Mesenteric fat pad (tissue), 1 donor: ENCODE results near the gene TFB1M. TPM values are rescaled to one million over a fixed set of nuclear protein-coding genes. Genes with fewer than 3 reads are reported as not detected.

ENCODE experiments used
- DNase-seq: peaks from one replicate; pipeline ENCODE4 v3.0.0-alpha.2; 2020; ENCODE audit warnings: low spot score
- total RNA-seq: library from RNA; stranded (reverse); fragmentation: NEBNext Ultra II Directional; extraction: Animal tissue kit (Norgen Biotek cat#: 25700); gene quantifications from one replicate; pipeline ENCODE4 v1.2.1, GENCODE V29; 2021
- donor health status: DM: yes; HTN: yes; CAD: no.

The TFB1M gene
- total RNA-seq, 1 donor from 2014 or later = 12.5 TPM

DNA sequence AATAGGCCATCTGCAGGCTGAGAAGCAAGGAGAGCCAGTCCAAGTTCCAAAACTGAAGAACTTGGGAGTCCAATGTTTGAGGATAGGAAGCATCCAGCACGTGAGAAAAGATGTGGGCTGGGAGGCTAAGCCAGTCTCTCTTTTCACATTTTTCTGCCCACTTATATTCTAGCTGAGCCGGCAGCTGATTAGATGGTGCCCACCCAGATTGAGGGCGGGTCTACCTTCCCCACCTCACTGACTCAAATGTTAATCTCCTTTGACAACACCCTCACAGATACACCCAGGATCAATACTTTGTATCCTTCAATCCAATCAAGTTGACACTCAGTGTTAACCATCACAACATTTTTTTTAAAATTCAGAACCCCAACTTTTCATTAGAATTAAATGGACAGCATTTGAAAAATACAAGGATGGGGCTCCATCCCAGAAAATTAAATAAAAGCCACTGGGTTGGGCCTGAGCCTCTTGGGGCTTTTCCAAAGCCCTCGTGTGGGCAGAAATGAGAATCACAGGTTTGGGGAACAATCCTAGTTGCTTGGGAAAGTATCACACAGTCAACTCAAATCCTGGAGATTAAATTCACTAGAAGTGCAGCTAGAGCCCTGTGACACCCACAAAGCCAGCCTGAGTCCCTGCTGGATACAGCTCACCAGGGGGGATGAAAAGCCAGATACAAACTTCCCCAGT is 48.3 kb downstream of the TFB1M start:
- no peak for DNase-seq

DNA sequence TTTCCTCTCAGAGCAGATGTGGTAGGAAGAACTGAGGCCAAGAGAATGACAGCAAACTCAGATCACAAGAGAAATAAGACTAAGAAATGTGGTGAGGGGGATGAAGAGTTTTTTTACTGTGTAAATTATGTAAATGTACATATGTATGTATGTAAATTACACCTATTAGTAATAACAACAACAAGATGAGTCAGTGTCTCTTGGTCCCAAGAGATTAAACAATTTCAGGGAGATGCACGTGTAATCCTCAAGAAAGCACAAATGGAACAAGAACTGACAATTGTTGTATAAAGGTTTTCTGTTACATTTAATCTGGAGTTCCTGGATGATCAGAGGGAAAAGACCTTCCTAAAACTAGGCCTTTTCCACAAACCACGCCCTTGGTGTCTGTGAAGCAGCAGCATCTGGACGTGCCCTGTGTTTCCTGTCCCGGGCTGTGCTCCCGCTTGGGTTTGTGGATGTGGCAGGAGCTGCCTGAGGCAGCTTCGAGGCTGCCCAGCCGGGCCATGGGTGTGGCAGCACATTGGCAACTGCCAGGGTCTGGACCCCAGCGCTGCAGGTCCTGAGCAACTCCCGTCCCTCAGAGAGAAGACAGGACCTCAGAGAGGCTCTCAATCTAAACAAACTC is 49.5 kb downstream of the TFB1M start:
- no peak for DNase-seq

DNA sequence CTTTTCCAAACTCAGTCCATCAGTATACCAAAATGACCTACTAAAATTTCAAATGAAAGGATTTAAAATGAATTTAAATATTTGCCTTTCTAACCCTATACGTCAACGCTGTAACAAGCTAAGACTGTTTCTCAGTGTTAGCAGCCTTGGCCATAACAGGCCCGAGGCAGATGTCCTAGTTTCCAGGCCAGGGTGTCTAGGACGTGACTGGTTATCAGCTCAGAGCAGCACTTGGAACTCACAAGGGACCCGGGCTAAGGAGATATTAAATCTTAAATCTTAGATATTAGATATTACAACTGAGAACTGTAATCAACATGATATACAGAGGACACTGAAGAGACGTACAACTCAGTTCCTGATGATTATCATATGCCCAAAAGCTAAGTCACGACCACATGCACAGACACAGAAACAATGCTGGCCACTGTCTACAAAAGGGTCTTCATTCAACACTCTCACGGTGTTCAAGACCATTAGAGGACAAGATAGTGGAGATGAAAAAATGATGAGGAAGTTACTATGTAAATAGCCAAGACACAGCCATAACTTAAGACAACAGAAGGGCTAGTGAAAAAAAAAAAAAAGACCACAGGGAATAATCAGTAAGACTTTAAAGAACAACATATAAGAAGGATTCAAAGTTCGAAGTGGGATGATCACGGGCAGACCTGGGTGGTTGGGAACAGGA is 50.8 kb downstream of the TFB1M start, which contains the start of gene CLDN20:
Gene CLDN20, plus strand, starts transcription at position 641 of the 691 bp plus-strand sequence. CDS start 11,707 bp downstream, outside the sequence.
- no peak for DNase-seq

DNA sequence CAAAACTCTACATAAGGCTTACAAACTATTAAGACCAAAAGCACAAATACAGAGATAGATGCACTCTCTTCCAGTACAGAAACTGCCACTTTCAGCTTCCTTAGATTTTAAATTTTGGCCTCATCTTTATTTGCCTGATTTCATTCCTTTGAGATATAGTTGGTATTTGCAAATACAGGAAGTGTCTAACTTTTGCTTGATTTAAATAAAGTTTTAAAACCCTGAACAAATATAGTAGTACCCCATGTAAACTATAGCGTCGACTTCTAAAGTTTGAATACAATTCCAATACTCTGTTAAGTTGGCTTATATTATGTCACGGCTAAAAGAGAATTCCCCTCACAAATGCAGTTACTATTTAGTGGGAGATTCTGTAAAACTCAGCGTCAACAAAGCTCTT is 51.6 kb downstream of the TFB1M start:
- DNase-seq = no peak

DNA sequence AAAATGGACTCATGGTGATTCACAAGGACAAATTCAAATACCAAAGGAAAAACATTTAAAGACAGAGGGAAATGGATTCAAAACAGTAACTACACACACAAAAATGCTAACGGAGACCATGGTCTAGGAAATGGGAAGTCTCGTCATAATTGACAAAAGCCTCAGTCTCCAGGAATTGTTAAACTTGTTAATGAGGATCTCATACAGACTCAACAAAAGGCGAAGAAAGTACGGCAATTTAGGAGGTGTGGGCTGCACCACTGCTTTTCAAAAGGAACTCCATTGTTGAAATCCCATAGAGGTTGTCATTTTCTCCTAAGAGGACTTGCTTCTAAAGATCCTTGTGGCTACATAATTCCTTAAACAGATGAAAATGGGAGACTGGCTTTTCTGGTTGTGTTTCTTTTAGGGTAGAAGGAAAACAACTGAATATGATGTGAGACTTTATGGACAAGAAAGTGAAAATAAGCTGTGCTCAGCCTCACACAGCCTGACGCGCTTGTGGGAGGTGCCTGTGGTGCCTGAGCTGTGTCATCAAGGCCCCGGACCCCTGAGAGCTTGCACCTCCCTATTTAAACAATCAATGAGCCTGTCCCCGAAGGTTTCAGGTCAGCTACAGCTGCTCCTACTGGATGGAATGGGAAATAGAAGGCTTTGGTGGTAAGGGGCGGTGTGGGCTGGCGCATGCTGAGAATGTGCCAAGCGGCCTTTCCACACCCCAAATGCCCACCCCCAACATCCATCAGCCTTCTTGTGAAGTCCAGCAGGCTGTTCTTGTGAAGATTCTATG is 53.0 kb downstream of the TFB1M start:
- DNase-seq = no peak

DNA sequence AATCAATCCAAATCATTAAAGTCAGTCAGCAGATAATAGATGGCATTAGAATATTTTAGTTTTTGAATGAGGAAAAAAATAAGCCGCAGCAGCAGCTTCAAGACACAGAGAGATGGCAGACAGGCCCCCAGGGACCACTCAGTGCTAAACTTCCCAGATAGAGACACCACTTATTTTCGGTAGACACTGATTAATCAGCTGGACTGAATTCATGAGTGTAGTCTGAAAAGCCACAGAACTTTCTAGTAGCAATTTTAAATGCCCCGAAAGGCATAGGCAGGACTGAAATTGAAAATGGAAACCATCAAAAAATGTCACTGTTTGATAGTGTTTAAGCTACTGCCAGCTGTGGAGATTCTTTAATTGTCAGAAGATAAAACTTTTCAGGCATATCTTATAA is 53.6 kb downstream of the TFB1M start:
- no peak for DNase-seq

DNA sequence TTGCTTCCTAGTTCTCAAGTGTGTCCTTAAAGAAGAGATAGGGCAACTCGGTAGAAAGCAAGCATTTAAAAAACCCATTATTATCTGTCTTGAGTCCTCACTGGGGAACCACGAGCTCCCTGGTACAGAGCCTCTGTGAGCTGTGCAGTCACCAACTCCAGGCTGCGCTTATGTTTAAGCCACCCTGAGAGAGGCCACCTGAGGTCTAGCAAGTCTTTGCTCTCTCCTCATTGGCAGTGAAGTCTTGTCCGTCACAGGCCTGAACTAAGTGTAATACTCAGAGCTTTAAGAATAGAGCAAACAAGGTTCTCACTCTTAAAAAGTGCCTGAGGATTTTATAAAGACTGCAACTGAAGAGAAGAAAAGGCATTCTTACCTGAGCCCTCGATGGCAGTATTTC is 54.4 kb downstream of the TFB1M start:
- DNase-seq = no peak

DNA sequence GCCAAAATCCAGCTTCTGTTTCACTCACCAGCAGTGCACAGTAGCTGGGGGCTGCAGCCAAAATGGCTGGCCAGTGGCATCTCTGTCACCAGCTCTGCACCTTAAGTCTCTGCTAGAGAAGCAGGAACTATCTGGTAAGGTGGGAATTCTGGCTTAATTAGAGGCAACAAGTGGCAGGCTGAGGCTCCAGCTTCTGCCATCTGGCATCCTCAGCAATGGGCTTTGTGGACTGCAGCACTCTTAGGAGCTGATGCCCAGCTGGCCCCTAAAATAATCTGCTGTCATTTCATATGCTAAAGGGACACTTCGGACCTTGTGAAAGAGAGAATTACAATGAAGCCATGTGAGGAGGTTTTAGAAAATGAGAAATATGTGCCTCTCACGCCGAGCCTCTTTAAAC is 55.1 kb downstream of the TFB1M start:
- DNase-seq = no peak

DNA sequence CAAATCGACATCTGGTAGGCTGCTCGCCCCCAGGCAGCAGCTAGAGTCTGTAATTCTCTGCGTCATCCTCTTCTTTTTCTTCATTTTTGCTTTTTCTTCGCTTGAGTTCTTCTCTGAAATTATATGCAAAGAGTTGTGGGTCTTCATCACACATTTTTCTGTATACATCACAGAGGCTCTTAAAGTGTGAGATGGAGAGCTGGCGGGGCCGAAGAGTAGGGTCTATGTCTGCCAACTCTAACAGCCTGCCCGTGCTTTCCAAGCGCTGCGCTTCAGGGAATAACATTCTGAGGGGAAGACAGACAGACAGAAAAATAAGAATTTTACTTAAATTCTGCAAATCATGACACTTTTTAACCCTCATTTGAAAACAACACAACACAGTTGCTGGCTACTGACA is 56.5 kb downstream of the TFB1M start:
- no peak for DNase-seq

DNA sequence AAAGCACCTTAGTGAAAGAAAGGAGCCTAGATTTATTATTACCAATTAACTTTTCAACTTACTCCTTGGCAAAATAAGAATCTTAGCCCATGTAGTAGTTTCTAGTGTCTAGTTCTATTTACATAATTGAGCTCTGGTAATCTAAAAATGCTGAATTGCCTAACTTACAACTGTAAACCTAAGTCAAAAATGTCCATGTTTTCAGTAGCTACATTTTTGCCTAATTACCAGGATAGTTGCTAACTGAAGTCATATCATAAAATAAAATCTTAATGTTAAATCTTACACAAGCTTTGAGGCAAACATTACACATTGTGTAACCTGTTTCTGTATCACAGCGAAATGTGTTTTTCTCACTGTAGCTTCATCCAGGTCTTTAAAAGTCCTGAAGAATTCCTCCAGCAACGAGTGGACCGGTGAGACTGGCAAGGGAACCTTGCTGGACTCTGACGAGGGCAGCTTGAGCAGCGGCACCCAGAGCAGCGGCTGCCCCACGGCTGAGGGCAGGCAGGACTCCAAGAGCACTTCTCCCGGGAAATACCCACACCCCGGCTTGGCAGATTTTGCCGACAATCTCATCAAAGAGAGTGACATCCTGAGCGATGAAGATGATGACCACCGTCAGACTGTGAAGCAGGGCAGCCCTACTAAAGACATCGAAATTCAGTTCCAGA is 58.0 kb downstream of the TFB1M start:
- DNase-seq = no peak

DNA sequence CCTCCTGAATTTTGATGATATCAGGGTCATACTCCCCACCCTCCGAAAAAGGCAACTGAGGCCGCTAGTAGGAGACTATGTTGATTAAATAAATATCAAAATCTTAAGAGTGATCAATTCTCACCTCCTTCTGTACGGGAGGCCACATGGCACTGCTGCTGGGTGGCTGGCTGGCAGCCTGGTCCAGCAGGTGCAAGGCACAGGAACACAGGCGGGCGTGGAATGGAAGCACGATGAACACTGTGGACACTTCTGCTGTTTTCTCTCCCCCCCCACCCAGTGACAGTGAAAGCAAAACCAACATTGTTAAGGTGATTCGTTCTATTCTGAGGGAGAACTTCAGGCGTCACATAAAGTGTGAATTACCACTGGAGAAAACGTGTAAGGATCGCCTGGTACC is 60.1 kb downstream of the TFB1M start:
- DNase-seq = no peak

DNA sequence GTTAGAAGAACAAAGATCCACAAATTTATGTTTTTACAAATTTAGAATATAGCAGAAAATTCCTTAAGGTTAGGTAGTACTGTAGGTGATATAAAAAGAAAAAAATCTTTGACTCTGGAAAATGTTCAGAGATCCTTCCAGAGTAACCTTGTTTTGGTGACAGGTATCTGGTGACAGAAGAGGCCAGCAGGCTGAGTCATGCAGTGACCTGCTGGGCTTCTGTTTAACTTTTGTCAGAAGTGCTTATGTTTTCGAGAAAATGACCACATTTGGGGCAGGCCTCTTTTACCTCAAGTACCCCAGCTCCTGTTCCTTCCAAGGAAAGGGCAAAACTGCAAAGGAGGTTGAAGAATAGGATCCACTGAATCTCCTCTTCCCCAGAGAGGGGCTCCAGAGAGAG is 60.9 kb downstream of the TFB1M start:
- no peak for DNase-seq

DNA sequence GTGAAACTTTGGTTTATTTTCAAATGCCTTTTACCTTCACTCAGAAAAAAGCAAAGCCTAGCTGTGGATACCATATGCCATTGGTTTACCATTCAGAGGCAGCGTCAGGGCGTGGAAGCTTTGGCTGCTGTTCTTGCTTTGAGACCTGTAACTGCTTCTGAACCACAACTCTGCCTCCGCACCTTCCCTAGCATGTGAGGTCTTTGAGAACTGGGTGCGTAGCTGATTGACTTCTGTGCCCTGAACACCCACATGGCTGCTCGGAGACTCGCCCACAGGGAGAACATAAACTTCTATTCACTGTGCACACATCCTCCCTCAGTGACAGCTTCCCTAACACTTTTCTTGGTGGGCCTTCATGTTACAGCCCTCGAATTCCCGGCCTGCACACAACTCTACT is 61.7 kb downstream of the TFB1M start:
- no peak for DNase-seq

DNA sequence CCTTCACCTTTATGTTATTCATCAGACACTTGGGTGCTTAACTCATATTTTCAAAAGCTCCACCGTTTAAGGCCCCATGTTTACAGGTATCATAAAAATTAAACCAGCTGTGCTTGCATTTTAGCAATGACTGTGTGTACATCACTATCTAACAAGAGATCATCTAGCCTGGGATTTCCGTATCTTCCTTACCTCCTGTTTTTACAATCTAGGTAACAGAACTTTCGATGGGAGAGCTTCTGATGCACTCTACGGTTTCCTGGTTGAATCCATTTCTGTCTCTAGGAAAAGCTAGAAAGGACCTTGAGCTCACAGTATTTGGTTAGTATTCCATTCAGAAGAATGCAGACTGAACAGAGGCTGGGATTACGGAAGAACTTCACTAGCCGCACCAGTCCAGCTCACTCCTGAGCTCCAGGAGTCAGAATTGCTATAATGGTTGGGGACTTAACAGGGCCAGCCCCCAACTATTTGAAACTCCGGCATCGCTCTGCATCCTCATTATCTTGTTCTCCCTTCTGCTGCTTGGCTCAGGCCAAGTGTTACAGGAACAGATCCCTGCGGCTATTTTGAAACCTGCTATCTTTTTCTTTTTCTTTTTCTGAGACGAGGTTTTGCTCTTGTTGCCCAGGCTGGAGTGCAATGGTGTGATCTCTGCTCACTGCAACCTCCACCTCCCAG is 63.4 kb downstream of the TFB1M start:
- DNase-seq = no peak

DNA sequence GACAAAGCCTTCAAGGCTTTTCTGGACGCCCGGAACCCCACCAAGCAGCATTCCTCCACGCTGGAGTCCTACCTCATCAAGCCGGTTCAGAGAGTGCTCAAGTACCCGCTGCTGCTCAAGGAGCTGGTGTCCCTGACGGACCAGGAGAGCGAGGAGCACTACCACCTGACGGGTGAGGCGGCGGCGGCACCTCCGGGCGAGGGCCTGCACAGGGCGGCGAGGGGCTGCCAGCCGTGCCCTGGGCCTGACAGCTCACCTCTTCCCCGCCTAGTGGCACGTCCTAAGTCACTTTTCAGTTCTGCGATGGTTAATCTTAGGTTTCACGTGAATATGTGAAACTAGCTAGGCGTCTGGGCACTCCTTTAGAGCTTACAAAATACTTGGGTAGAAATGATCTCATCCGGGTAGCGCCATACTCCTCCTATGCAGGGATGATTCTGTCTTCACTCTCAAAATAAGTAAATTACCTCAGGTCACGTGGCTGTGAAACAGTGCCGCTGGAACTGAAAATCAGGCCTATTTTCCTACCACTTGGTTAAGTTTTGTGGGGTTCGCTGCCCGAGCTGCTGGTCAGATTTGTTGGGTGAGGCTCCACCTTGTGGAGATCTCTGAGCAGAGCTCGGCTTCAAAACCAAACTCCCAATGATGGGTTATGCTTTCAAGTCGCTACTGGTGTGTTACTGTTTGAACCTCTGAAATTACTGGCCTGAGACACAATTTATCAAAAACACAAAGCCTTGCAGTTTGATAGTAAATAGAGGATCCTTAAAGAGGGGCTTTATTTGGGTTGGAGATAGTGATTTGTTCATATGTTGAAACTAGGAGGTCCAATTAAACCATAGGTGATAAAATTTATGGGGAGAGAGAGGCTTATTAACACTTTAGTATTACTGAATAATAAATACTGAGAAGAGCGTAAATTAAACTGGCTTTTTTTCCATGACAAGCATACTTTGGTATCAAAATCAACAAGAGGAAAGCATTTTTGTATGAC is 66.0 kb downstream of the TFB1M start:
- no peak for DNase-seq

DNA sequence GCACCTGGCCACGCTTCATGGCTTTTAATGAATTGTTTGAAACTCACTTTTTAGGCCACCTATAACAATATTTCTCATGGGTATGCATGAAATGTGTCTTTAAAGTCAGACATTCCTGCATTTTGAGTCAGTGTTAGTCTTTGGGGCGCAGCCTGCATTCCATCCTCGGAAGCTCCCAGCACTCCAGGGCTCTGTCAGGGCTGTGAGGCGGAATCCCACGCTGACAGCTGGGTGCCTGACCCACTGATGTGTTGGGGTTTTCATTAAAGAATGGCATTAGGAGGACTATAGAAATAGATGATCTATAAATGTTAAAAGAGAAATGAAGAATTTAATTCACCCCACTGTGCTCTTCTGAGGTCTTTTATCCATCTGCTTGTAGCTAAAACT is 66.7 kb downstream of the TFB1M start:
- DNase-seq = no peak

DNA sequence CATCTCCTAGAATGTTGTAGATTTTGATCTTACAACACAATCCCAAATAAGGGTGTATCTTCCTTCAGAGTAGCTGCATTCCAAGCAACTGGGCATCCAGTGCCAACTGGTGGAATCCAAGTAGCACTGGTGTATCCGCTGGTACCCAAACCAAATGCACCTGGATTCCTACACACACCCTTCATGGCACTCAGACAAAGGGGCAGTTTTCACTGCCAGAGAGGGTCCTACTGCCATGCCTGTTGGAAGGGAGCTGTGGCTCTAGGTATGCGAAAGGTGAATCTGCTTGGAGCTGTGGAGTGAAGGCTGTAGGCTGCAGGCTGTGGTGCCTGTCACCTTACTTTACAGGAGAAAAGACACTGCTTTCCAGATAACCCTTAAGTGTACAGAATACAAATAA is 67.5 kb downstream of the TFB1M start:
- DNase-seq = no peak

DNA sequence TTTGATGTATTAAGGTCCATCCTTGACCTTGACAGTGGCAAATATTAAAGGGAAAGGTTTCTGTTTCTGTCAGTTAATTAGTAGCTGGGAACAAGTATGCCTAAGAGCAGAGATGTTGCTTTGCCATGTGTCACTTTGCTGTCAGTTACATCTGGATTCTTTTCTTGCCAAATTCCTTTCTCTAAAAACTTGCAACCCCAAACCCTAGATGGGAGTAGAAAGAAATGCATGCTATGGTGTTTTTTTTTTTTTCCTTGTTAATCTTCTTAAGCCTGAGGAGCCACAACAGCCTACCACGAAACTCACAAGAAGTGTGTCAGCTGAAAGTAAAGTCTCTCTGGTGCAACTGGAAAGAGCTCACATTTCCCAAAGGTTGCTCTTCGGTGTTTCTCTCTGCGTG is 68.5 kb downstream of the TFB1M start:
- DNase-seq = no peak

DNA sequence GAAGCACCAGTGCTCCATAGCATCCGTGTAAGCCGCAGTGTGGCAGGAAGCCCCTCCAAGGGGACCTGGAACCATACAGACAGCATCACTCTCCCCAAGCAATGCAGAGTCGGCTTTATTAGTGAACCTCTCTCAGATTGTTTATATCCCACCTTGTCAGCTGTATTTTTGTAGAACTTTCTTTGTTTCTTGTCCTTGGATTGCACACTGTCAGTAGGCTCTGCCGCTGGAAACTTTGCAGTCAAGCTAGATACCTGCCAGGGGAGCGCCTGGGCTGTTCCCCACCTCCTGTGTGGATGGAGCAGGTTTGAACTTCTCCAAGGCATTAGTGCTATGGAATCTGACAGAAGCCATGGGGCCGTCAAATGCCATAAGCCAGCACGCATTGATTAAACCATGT is 69.1 kb downstream of the TFB1M start:
- no peak for DNase-seq
